HG03457 (cell line): ENCODE data around the gene HNRNPH3.

Source experiments
- ATAC-seq: cut with Tn5 transposase; IDR thresholded peaks from one replicate; pipeline ENCODE4 v1.9.1; 2021; ENCODE audit warnings: moderate number of reproducible peaks; ENCODE audit not compliant: unreplicated experiment

HNRNPH3 gene

GRCh38 chr10:68371604-68372003 lies 39.7 kb downstream of the HNRNPH3 start:
- ATAC-seq = no peak

- no peak for ATAC-seq
Measured at GRCh38 chr10:68385740-68386139, 53.9 kb downstream of the HNRNPH3 start.
